CD4-positive, alpha-beta T cell (primary cell): ENCODE data around the gene MS4A4E. TPM values are rescaled to one million over a fixed set of nuclear protein-coding genes. Genes with fewer than 3 reads are reported as not detected.

Source experiments
- ATAC-seq: fragments of 200-7000 bp; cut with Tn5 transposase; one replicate; pipeline ENCODE4 v1.10.0; 2022; ENCODE audit warnings: mild to moderate bottlenecking; ENCODE audit not compliant: poor library complexity
- CTCF ChIA-PET: fragments of 350-600 bp; sonication (Branson Sonifier 250); formaldehyde crosslinking; loops from one replicate; lab custom pipeline; 2021; ENCODE audit warnings: antibody characterized with exemption, inconsistent platforms; lab: Charles Lee
- POLR2A ChIA-PET: fragments of 350-600 bp; sonication (Branson Sonifier 250); formaldehyde crosslinking; loops from one replicate; lab custom pipeline; 2021; ENCODE audit warnings: antibody characterized with exemption, inconsistent platforms; lab: Charles Lee
- DNase-seq, 14 experiments: peaks; one replicate each; pipeline ENCODE4 v3.0.0-alpha.2; 2013 to 2020; ENCODE audit warnings: mixed read lengths in 2 of 14
- H3K27ac ChIP-seq, 2 donors: one replicate each; pipeline versions ENCODE4 v1.5.1 to v1.7.0; 2013; ENCODE audit warnings: low read length in 2 of 2, low read depth in 1 of 2, mild to moderate bottlenecking in 1 of 2
- H3K27me3 ChIP-seq, 2 experiments: 1 replicate in 1 of 2; 2 replicates in 1 of 2; pipeline versions ENCODE4 v1.6.1 to v1.7.0; 2013; ENCODE audit warnings: low read length in 2 of 2, control low read depth in 1 of 2, mild to moderate bottlenecking in 1 of 2, moderate library complexity in 1 of 2; ENCODE audit not compliant: insufficient read depth in 2 of 2, control insufficient read depth in 1 of 2
- H3K36me3 ChIP-seq: one replicate; pipeline ENCODE4 v1.6.1; 2013; ENCODE audit warnings: low read length, control low read depth; ENCODE audit not compliant: insufficient read depth
- H3K4me1 ChIP-seq: one replicate; pipeline ENCODE4 v1.6.1; 2013; ENCODE audit warnings: low read length, control low read depth; ENCODE audit not compliant: insufficient read depth
- H3K4me3 ChIP-seq: one replicate; pipeline ENCODE4 v1.5.1; 2013; ENCODE audit warnings: mild to moderate bottlenecking, low read length, moderate library complexity
- H3K9me3 ChIP-seq, 2 experiments: 1 replicate in 1 of 2; 2 replicates in 1 of 2; pipeline versions ENCODE4 v1.6.1 to v1.7.0; 2013; ENCODE audit warnings: low read length in 2 of 2, mild to moderate bottlenecking in 2 of 2, control low read depth in 1 of 2, moderate library complexity in 1 of 2; ENCODE audit not compliant: control insufficient read depth in 1 of 2, insufficient read depth in 1 of 2
- H3K27ac Mint-ChIP-seq: one replicate; pipeline ENCODE4 v1.8.0; 2020; ENCODE audit warnings: mixed read lengths
- H3K27me3 Mint-ChIP-seq: one replicate; pipeline ENCODE4 v1.8.0; 2021; ENCODE audit warnings: mixed read lengths
- H3K36me3 Mint-ChIP-seq: one replicate; pipeline ENCODE4 v1.8.0; 2021; ENCODE audit warnings: low read depth, mixed read lengths
- H3K4me1 Mint-ChIP-seq: one replicate; pipeline ENCODE4 v1.8.0; 2021; ENCODE audit warnings: low read depth, mixed read lengths
- H3K4me3 Mint-ChIP-seq: one replicate; pipeline ENCODE4 v1.8.0; 2020; ENCODE audit warnings: mild to moderate bottlenecking, mixed read lengths
- H3K9me3 Mint-ChIP-seq: one replicate; pipeline ENCODE4 v1.8.0; 2020; ENCODE audit warnings: mixed read lengths
- CTCF ChIP-seq: fragments of 200-600 bp; IDR thresholded peaks from one replicate; pipeline ENCODE4 v1.8.0; 2022; ENCODE audit warnings: antibody characterized with exemption, mild to moderate bottlenecking
- intact Hi-C, 2 experiments: fragments of 100-400 bp; cut with DNase I in 1 of 2; cut with micrococcal nuclease in 1 of 2; formaldehyde crosslinking; loops; one replicate each; pipeline versions ENCODE4 v1.15.1 to v1.9.0; 2023 to 2025; cut with DNase I, micrococcal nuclease
- total RNA-seq, 174 experiments: library from RNA in 2 of 174; stranded (reverse) in 2 of 174; gene quantifications; one replicate each; pipeline ENCODE4 v1.2.3 and lab custom pipeline; 2021 to 2026

The MS4A4E gene
- total RNA-seq, 2 experiments from 2014 or later, result not detected

GRCh38 chr11:60169264-60169915 lies 73.5 kb downstream of the MS4A4E start:
- H3K27ac Mint-ChIP-seq, result no peak overlapping the region
- no peak overlapping the region for H3K4me3 Mint-ChIP-seq
- no peak for DNase-seq
- ChIA-PET POLR2A (no interaction called here), CTCF (no interaction called here)
- peaks cover 6% of the 10 kb centered on the region for H3K9me3 Mint-ChIP-seq
- H3K36me3 ChIP-seq, result no peaks in the 10 kb centered on the region
- no peak for TF ChIP-seq CTCF
- no peaks in the 10 kb centered on the region for H3K4me1 ChIP-seq
- intact Hi-C loops, result no loop called here
- no peak overlapping the region for H3K27ac ChIP-seq
- H3K4me1 Mint-ChIP-seq, result no peaks in the 10 kb centered on the region
- ATAC-seq, result no peak
- peaks cover 4% of the 10 kb centered on the region for H3K27me3 Mint-ChIP-seq
- peaks cover 12 to 15% of the 10 kb centered on the region in 2 experiments for H3K9me3 ChIP-seq
- H3K4me3 ChIP-seq, result no peak overlapping the region
- no peaks in the 10 kb centered on the region for H3K27me3 ChIP-seq
- no peaks in the 10 kb centered on the region for H3K36me3 Mint-ChIP-seq

- Histone ChIP-seq H3K36me3 (no peaks in the 10 kb centered on the region), H3K4me3 (no peak overlapping the region), H3K27me3 (no peaks in the 10 kb centered on the region), H3K27ac (no peak overlapping the region), H3K4me1 (no peaks in the 10 kb centered on the region), H3K9me3 (peaks cover 12 to 18% of the 10 kb centered on the region in 2 experiments)
- Mint-ChIP-seq H3K27me3 (peaks cover 9% of the 10 kb centered on the region), H3K4me1 (no peaks in the 10 kb centered on the region), H3K36me3 (no peaks in the 10 kb centered on the region), H3K9me3 (peaks cover 6% of the 10 kb centered on the region), H3K4me3 (no peak overlapping the region), H3K27ac (no peak overlapping the region)
- ATAC-seq, result no peak
- intact Hi-C loops, result no loop called here
- CTCF ChIA-PET, result no interaction called here
- POLR2A ChIA-PET, result no interaction called here
- TF ChIP-seq CTCF, result no peak
- no peak for DNase-seq
Measured at GRCh38 chr11:60168306-60168705, 74.6 kb downstream of the MS4A4E start.

- Histone ChIP-seq H3K9me3 (peaks cover 12 to 18% of the 10 kb centered on the region in 2 experiments), H3K27me3 (peaks cover 0 to 3% of the 10 kb centered on the region in 2 experiments), H3K27ac (no peak overlapping the region), H3K4me1 (no peaks in the 10 kb centered on the region), H3K36me3 (no peaks in the 10 kb centered on the region), H3K4me3 (no peak overlapping the region)
- TF ChIP-seq CTCF, result no peak
- intact Hi-C loops, result no loop called here
- Mint-ChIP-seq H3K27me3 (peaks cover 5% of the 10 kb centered on the region), H3K4me3 (no peak overlapping the region), H3K27ac (no peak overlapping the region), H3K4me1 (no peaks in the 10 kb centered on the region), H3K36me3 (no peaks in the 10 kb centered on the region), H3K9me3 (peaks cover 6% of the 10 kb centered on the region)
- ATAC-seq (no peak), DNase-seq (no peak)
- ChIA-PET CTCF (no interaction called here), POLR2A (no interaction called here)
Measured at GRCh38 chr11:60165951-60166350, 77.0 kb downstream of the MS4A4E start.
